Liver (tissue), 9 donors: ENCODE measurements around the gene ANKRD42. TPM values are rescaled to one million over a fixed set of nuclear protein-coding genes. Genes with fewer than 3 reads are reported as not detected.

Experiments used
- DNase-seq: peaks from one replicate; pipeline ENCODE4 v3.0.0-alpha.2; 2017; ENCODE audit warnings: low spot score
- H3K27ac ChIP-seq, 2 donors: one replicate each; pipeline ENCODE4 v1.7.0; 2013; ENCODE audit warnings: inconsistent platforms in 2 of 2, low read length in 2 of 2, control low read depth in 1 of 2, low read depth in 1 of 2, mild to moderate bottlenecking in 1 of 2
- H3K27me3 ChIP-seq, 4 donors: one replicate each; pipeline versions ENCODE4 v1.6.1 to v1.7.0; 2013; ENCODE audit warnings: low read length in 3 of 4, inconsistent platforms in 1 of 4, mild to moderate bottlenecking in 1 of 4, moderate library complexity in 1 of 4; ENCODE audit not compliant: control insufficient read depth in 4 of 4, insufficient read depth in 4 of 4
- H3K36me3 ChIP-seq, 4 donors: one replicate each; pipeline versions ENCODE4 v1.6.1 to v1.7.0; 2013; ENCODE audit warnings: low read length in 3 of 4, mild to moderate bottlenecking in 3 of 4, low read depth in 1 of 4, moderate library complexity in 1 of 4; ENCODE audit not compliant: control insufficient read depth in 4 of 4, insufficient read depth in 3 of 4
- H3K4me1 ChIP-seq, 4 donors: one replicate each; pipeline versions ENCODE4 v1.6.1 to v1.7.0; 2013; ENCODE audit warnings: low read length in 3 of 4, mild to moderate bottlenecking in 3 of 4, moderate library complexity in 1 of 4; ENCODE audit not compliant: control insufficient read depth in 4 of 4, insufficient read depth in 4 of 4
- H3K4me3 ChIP-seq, 3 donors: one replicate each; pipeline versions ENCODE4 v1.6.1 to v1.7.0; 2013; ENCODE audit warnings: low read length in 3 of 3, control low read depth in 1 of 3, low read depth in 1 of 3, mild to moderate bottlenecking in 1 of 3
- H3K9ac ChIP-seq, 2 donors: one replicate each; pipeline ENCODE4 v1.7.0; 2013; ENCODE audit warnings: low read length in 2 of 2, mild to moderate bottlenecking in 2 of 2, moderate library complexity in 2 of 2, control low read depth in 1 of 2, low read depth in 1 of 2
- H3K9me3 ChIP-seq, 4 donors: one replicate each; pipeline versions ENCODE4 v1.6.1 to v1.7.0; 2013; ENCODE audit warnings: low read length in 3 of 4; ENCODE audit not compliant: control insufficient read depth in 4 of 4
- ATF3 ChIP-seq: IDR thresholded peaks from 2 replicates; pipeline ENCODE4 v1.6.1; 2016; ENCODE audit warnings: antibody characterized with exemption
- CTCF ChIP-seq: fragments of 150-350 bp; IDR thresholded peaks from 2 replicates; pipeline ENCODE4 v1.5.1; 2017; ENCODE audit warnings: improper control_type of control experiment, low read depth, low read length; ENCODE audit not compliant: missing input control
- EGR1 ChIP-seq, 2 donors: IDR thresholded peaks; 2 replicates each; pipeline ENCODE4 v1.6.1; 2016 to 2018; ENCODE audit warnings: antibody characterized with exemption in 2 of 2, low read depth in 2 of 2
- FOXA1 ChIP-seq: IDR thresholded peaks from 2 replicates; pipeline ENCODE4 v1.6.1; 2016; ENCODE audit warnings: antibody characterized with exemption
- FOXA2 ChIP-seq: IDR thresholded peaks from 2 replicates; pipeline ENCODE4 v1.6.1; 2016; ENCODE audit warnings: antibody characterized with exemption
- GABPA ChIP-seq, 2 donors: IDR thresholded peaks in 1 of 2; conservative IDR thresholded peaks in 1 of 2; 2 replicates each; pipeline ENCODE4 v1.6.1; 2016; ENCODE audit warnings: antibody characterized with exemption in 2 of 2, mild to moderate bottlenecking in 1 of 2, moderate library complexity in 1 of 2
- HNF4A ChIP-seq, 2 donors: conservative IDR thresholded peaks; 2 replicates each; pipeline ENCODE4 v1.6.1; 2016; ENCODE audit warnings: antibody characterized with exemption in 2 of 2, mild to moderate bottlenecking in 2 of 2
- HNF4G ChIP-seq: IDR thresholded peaks from 2 replicates; pipeline ENCODE4 v1.6.1; 2016; ENCODE audit warnings: antibody characterized with exemption
- JUND ChIP-seq, 2 donors: IDR thresholded peaks; 2 replicates each; pipeline ENCODE4 v1.6.1; 2016; ENCODE audit warnings: antibody characterized with exemption in 2 of 2
- MAX ChIP-seq: IDR thresholded peaks from 2 replicates; pipeline ENCODE4 v1.6.1; 2016; ENCODE audit warnings: antibody characterized with exemption
- NR2F2 ChIP-seq: IDR thresholded peaks from 2 replicates; pipeline ENCODE4 v1.6.1; 2016; ENCODE audit warnings: antibody characterized with exemption
- RAD21 ChIP-seq, 2 donors: IDR thresholded peaks; 2 replicates each; pipeline ENCODE4 v1.6.1; 2016; ENCODE audit warnings: antibody characterized with exemption in 2 of 2, mild to moderate bottlenecking in 2 of 2
- REST ChIP-seq: IDR thresholded peaks from 2 replicates; pipeline ENCODE4 v1.6.1; 2016; ENCODE audit warnings: antibody characterized with exemption, mild to moderate bottlenecking
- RXRA ChIP-seq, 2 donors: IDR thresholded peaks; 2 replicates each; pipeline ENCODE4 v1.6.1; 2017 to 2018; ENCODE audit warnings: antibody characterized with exemption in 2 of 2, mild to moderate bottlenecking in 1 of 2
- SP1 ChIP-seq: IDR thresholded peaks from 2 replicates; pipeline ENCODE4 v1.6.1; 2018; ENCODE audit warnings: antibody characterized with exemption, mild to moderate bottlenecking
- TAF1 ChIP-seq: conservative IDR thresholded peaks from 2 replicates; pipeline ENCODE4 v1.6.1; 2016; ENCODE audit warnings: antibody characterized with exemption, mild to moderate bottlenecking
- YY1 ChIP-seq: IDR thresholded peaks from 2 replicates; pipeline ENCODE4 v1.6.1; 2016; ENCODE audit warnings: antibody characterized with exemption, mild to moderate bottlenecking
- ZBTB33 ChIP-seq: IDR thresholded peaks from 2 replicates; pipeline ENCODE4 v1.6.1; 2016; ENCODE audit warnings: antibody characterized with exemption
- WGBS: extraction: QIAGEN DNeasy Blood & Tissue Kit; methylation state at CpG from one replicate; pipeline ENCODE4 v1.1.7; 2013; 5-methylcytosine and 5-hydroxymethylcytosine counted together
- polyA plus RNA-seq, 2 donors: library from polyadenylated mRNA; stranded (reverse) in 1 of 2; unstranded in 1 of 2; fragments of 200-250 nt in 1 of 2; fragments of >200 nt in 1 of 2; fragmentation: Nextera tagmentation in 1 of 2; extraction: Ambion mirVana in 1 of 2; gene quantifications; one replicate each; pipeline versions ENCODE4 v1.2.1 to v1.2.3, GENCODE V29; 2013 to 2015
- total RNA-seq, 2 donors: library from RNA; depleted of rRNA; stranded (reverse); fragments of >200 nt; gene quantifications; one replicate each; pipeline ENCODE4 v1.2.3, GENCODE V29; 2014
- donor health status: healthy.
- donor health status: healthy.
- donor health status: healthy.
- donor health status: healthy.
- donor health status: healthy.

The ANKRD42 gene
- total and polyA plus RNA-seq, 4 donors, result 2.0 to 4.9 (median 2.4) TPM

- Histone ChIP-seq H3K4me3 (no peak overlapping the region), H3K9me3 (no peaks in the 10 kb centered on the region), H3K36me3 (no peaks in the 10 kb centered on the region), H3K9ac (no peak overlapping the region), H3K27ac (no peak overlapping the region), H3K27me3 (no peaks in the 10 kb centered on the region), H3K4me1 (peaks cover 0 to 8% (median 2%) of the 10 kb centered on the region in 4 donors)
- WGBS, result 92% methylated on average over 2 of the region's 2 CpGs
- TF ChIP-seq RAD21 (IDR thresholded peaks at IDR 0.05) (no peak), GABPA (IDR thresholded peaks at IDR 0.05 in 1 of 2, conservative IDR thresholded peaks at IDR 0.05 in 1 of 2) (no peak), CTCF (no peak), FOXA1 (no peak), ATF3 (no peak), JUND (IDR thresholded peaks at IDR 0.05) (no peak), FOXA2 (no peak), MAX (no peak), TAF1 (no peak), HNF4A (conservative IDR thresholded peaks at IDR 0.05) (no peak), REST (no peak), YY1 (no peak), HNF4G (no peak), EGR1 (IDR thresholded peaks at IDR 0.05; ENCODE audit: low read depth in 2 of 2) (no peak), NR2F2 (no peak), RXRA (IDR thresholded peaks at IDR 0.05) (no peak), ZBTB33 (no peak), SP1 (no peak)
- DNase-seq, result no peak
These were observed 41.2 kb upstream of the ANKRD42 start for GRCh38 chr11:83152264-83152663.
